HG03108 (cell line): ENCODE data around the gene MYLK.

Experiments
- ATAC-seq: cut with Tn5 transposase; IDR thresholded peaks from one replicate; pipeline ENCODE4 v1.9.1; 2021; ENCODE audit warnings: moderate library complexity; ENCODE audit not compliant: unreplicated experiment

MYLK gene

DNA sequence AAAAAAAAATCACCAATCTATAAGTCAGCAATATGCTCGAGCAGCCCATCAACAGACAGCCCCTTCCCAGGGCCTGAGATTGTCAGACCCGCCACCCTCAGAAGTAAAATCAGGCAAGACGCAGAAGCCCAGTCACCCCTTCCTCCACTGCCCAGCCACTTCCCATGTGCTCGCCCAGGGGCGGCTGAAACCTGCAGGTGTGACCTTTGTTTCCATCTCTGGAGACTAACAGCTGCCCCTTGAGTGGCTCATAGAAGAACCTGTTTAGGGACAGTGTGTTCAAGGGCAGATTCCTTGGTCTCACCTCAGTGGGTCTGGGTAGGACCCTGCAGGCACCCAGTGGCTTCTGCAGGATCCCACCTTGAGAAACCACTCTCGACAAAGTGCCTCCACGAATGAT, 105.6 kb downstream of the MYLK start:
- ATAC-seq, result no peak

DNA sequence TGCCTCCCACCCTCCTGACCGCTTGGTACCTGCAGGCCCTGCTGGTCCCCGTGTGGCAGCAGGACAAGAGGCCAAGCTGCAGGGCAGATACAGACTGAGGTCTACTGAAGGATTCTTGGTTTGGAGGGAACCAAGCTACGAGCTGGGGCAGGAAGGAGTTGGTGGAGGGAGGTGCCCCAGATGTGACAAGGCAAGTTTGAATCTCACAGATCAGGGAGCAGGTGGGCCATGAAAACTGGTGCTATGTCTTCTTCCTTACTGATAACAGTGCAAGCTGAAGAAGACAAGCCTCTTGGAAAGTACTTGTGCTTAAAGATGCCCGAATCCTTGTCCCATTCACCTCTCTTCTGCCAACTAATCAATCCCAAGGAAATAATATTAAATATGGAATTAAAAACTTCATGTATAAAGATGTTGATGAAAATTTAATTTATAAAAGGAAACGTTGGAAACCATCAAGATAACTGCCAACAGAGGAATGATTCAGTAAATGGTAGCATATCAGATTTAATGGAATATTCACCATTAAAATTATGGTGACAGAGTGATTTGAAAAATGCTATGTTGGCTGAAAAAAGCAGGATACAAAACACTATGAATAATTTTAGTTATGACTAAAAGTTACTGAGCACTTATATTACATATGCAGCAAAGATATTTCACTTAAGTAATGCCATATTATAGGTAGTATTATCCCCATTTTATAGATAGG, 107.9 kb downstream of the MYLK start:
- ATAC-seq, result no peak

DNA sequence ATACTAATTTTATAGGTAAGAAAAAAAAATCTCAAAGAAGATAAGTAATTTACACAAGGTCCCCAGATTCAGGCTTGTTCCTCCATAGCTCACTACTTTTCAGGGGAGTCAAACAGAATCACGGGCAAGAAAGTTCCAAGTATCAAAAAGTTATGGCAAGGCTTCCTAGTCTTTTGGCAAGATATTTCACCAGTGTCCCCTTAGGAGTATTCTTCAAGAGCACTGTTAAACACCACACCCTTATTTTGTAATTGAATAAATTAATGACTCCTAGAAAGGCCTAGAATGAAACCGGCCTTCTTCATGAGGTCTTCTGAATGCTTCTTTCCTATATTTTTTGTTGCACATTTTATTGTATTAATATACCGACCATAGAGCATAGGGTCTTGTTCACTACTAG, 109.7 kb downstream of the MYLK start:
- ATAC-seq, result no peak

DNA sequence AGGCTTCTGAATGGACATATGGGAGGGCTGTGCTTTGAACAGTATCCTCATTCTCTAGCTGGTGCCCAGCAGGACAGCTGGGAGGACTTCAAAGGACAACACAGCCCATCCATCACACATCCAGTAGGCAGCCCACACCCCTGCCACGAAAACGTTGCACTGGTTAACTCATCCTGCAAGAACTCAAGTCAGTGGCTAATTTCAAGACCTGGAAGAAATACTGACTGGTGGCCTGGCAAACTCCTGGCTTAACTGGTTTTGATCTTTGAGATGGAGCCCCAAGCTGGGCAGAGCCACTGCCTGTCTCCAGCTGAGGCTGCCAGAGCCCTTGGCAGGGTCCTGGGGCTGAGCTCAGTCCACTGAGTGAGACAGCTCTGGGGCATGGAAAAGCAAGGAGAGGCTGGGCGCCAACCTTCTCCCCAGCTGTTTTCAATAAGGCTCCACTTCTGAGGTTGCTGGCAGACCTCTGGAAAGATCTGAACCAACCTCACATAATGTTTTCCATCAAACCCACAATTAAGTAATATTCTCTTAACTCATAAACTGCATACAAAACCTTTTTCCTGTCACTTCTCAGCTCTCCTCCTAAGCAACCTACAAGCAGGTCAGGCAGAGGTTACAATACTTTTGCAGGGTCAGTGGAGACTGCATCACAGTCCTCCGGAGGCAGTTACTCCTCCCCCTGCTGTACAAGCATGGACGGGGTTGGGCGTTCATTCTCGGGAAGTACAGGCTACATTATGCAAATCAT, 110.3 kb downstream of the MYLK start:
- no peak for ATAC-seq

DNA sequence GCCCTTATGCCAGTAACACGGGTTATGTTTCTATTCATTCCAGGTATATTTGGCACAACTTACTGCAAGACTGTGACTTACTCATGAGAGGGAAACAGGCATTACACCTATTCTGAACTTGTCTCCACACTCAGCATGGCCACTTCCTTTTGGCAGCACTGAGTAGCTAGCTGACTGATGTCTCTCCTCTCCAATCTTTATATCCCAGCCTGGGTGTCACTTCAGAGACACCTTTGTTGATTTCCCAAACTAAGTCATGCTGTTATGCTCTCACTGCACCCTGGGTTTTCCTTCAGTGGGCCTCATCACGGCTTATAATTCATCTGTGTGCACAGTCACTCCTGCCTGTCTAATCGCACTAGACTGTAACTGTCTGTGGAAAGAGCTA, 114.8 kb downstream of the MYLK start:
- no peak for ATAC-seq

DNA sequence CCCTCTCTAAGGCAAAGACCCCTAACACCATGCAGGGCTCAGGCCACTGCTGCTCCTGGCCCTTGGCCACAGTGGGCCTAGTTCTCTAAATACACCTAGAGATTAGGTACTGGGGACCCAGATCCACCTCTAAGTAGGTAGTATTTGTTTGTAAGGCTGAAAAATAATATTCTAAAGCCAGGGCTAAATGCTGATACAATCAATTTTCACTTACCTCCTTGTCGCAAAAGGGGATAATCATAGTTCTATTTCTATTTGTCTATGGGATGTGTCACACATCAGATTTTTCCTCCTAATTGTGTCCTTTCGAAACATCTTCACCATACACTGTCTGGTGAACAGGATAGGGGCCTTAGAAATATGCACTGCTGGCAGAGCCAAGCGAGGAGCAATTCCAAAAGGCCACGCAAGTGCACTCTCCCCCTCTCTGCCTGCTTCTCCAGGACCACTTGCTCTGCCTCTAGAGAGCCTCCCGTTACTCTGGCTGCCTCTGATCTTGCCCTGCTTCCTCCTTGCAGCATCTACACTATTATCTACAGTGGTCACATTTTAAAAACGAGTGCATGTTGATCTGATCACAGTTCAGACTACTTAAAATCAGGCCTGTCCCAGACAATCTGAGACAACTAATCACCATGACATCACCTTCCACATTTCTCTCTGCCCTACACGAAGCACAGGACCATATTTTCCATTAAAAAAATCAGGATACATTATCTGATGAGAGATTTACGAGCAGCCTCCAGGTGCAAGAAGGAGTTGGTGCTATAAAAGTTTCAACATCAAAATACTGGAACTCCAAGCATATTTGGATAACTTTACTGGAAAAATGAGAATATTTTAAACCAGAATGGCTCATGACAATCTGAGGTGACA, 115.4 kb downstream of the MYLK start:
- ATAC-seq, result no peak

DNA sequence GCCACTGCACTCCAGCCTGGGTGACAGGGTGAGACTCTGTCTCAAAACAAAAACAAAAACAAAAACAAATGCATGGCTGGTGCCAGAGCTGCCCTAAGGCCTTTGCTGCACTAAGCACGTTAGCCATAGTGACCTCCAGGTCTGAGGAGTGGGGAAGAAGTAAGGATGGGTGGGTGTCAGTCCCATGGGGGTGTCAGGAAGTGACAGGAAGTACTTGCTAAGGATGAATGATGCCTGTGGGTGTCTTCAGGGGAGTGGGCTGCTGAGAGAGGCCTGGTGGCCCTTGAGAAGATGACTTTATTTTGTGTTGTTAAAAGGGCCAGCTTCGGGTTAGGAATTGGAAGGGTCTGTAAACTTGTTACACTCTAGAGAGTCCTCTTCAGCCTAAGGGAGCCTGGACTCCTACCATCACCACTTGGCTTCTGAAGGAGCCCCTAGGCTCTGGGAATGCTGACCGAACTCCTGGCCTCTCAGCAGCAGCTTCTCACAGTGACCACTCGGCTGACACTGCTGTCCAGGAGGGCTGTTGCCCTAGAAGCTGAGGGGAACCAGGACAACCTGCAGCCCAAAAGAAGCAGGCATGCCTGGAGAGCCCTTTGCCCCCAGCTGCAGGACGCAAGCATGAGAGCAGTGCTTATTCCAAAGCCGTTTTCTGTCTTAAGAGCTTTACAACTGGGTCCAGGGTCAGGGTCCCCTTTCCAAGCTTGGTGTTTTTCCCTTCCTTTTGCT, 116.4 kb downstream of the MYLK start:
- no peak for ATAC-seq

DNA sequence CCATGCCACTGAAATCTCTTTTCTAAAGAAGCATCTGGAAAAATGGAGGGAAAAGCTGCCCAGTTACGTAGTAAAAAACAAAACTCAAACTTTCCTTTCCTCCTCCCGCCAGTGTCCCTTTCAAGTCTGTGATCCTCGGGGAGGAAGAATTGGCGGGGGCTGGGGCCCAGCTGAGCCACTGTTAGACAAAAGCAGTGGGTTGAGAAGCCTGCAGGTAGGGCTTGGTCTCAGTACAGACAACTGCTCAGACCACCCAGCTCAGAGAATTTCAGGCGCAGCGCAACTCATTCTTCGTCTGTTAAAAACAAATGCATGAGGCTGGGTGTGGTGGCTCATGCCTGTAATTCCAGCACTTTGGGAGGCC, 117.1 kb downstream of the MYLK start:
- ATAC-seq, result no peak

DNA sequence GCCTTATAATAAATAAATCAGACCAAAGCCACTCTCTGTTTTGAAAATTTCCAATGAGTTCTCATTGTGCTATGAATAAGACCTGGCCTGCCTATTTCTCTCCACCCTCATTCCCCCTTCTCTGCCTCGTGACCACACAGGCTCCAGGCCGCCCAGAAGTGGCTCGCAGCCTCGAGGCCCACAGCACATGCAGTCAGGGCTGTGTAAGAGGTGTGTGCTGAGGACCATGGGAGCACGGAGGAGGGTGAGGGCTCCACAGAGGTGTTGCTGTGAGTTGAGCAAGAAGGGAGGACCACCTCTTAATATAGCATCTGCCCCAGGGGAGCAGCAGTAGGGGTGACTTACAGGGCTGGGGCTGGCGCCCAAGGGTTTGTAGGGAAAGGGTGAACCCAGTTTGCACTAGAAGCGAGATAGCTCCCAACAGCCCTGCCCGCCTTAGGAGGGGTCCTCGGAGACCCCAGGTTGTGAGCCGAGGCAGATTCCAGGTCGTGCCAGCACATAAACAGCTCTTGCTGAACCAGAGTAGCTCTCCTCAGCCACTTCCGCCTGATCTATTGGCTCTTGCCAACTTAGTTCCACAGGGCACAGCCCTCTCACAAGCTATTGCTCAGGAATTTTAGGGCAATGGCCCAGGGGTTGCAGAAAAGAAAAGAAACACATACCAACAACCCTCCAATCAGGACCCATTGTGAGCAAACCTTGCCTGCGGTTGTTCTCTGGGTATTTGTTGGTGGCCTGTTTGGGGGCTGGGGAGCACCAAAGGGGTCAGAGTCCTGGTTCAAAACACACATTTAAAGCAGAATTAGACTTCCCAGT, 117.7 kb downstream of the MYLK start:
- no peak for ATAC-seq

DNA sequence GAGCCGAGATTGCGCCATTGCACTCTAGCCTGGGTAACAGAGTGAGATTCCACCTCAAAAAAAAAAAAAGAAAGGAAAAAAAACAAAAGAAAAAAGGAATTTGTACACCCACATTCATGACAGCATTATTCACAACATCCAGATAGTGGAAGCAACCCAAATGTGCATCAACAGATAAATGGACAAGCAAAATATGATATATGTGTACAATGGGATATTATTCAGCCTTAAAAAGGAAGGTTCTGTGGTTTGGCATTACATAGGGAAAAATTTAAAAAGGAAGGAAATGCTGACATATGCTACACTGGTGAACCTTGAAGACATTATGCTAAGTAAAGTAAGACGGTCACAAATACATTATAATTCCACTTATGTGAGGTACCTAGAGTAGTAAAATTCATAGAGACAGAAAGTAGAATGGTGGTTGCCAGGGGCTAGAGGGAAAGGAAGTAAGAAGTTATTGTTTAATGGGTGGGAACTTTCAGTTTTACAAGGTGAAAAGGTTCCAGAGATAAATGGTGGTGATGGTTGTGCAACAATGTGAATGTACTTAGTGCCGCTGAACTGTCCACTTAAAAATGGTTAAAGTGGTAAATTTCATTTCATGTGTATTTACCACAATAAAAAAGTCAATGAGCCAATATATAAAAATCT, 118.5 kb downstream of the MYLK start:
- no peak for ATAC-seq

DNA sequence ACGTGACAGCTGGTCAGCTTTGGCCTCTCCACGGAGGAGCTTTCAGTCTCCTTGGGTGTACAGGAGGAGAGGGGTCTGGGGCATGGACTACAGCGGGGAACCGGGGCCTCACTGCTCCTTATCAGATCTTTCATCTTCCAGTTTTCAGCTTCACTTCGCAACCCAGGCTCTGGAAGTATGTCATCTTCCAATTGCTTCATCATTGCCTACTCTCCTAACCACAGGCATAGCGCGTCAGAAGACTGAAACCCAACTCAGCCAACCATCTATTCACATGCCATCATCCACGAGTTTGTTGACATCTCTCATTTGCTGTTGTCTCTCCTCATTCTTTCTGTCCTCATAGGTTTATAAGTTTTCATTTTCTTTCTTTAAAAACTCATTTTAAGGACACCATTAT, 119.5 kb downstream of the MYLK start:
- no peak for ATAC-seq

DNA sequence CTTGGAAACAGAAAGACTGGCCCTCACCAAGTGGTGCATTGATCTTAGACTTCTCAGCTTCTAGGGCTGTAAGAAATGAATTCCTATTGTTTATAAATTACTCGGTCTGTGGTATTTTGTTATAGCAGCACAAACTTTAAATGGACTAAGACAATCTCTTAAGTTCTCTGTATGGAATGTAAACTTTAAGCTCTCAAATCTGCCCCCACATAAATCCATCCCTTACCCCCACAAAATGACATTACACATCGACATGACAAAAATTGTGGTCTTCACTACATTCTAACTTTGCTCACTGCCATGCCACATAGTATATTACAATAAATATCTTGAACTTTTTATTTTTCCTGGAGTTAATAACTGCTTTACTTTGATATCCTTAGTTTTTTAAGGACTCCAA, 121.3 kb downstream of the MYLK start:
- no peak for ATAC-seq

DNA sequence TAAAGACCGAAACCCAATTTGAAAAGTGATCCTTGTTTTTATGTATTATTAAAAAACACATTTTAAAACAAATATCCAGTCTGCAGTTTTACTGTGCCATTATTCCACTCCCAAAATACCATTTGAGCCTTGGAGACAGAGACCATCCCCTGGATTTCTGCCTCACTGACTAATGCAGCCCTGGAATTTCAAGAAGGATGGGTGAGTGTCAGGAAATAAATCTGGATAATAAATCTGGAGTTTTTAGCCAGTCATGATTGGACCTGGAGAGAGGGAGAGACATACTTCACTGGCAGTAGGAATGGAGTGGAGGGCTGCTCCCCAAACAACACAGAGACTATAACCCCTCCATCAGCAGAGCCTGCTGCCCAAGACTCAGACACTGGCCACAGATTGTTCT, 123.3 kb downstream of the MYLK start:
- no peak for ATAC-seq

DNA sequence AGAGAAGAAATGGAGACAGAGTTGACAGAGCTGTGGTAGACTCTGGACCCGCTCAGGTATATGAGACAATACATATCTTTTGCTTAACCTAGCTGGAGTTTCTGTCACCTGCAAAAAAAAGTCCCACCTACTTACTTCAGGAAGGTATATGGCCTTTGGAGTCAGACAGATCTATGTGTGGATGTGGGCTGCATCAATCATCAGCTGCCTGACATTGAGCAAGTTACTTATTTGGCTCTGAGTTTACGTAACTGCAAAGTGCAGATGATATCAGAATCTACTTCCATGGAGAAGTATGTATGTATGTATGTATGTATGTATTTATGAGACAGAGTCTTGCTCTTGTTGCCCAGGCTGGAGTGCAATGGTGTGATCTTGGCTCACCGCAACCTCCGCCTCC, 124.3 kb downstream of the MYLK start:
- no peak for ATAC-seq

DNA sequence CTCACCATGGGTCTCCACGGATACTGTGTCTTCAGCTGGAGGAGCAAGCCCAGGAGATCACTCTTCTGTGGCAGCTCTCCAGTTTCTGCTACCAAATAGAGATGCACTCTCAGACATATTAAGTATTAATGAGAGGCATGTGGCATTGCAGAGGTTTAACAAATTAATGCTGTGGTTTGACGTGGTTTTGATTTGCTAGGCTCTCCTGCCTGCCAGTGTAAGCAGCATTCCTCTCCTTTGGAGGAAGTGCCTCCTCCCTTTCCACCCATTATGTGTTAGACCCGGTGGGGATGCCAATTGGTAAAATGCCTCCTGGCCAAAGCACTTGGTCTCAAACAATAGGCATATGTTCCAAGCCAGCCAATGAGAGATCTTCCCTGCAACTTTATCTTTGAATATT, 124.8 kb downstream of the MYLK start:
- no peak for ATAC-seq

DNA sequence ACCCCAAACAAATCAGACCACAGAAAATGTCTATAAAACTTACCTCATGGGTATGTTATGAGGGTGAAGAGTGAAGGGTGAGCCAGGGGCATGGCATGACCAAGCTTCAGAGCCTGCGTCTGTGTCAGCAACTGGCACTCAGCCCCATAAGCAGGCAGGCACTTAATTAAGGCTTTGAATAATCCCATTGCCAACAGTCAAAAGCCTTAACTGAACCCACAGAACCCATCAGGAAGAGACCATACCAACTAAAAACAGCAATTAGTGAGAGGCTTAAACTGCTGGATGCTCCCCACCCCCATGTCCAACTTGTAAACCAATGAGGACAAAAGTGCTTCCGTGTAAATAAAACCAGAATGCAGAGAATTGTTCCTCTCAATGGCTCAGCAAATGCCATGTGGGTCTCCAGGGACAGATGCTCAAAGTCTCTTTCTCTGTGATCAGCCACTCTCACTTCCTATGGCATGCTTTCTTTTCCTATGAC, 126.0 kb downstream of the MYLK start:
- no peak for ATAC-seq

DNA sequence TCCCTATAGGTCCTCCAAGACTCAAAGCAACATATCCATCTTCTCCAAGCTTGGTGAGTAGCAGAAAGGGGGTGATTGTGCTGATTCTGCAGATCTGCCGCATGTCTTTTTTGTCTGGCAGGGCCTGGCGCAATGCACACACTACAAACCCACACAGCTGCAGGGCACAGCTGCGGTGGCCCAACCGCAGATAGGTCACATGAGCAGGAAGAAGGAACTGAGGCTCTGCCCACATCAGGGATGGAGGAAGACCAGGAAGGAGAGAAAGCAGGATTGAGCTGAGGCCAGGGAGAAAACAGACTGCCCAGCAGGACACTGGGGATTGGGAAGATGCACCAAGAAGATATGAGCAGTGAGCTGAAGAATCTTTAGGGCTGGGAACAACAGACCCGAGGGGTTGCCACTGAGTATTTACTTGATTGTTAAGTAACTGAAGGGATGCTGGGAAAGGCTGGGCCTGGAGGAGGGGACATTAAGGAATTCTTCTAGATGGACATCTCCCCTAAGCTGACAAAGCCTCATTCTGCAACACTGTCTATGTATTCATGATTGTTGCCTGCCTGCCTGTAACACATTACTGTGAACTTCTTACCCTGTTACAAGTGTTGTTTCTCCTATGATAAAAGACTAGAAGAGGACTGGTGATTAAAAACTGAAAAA, 126.7 kb downstream of the MYLK start:
- ATAC-seq, result no peak

DNA sequence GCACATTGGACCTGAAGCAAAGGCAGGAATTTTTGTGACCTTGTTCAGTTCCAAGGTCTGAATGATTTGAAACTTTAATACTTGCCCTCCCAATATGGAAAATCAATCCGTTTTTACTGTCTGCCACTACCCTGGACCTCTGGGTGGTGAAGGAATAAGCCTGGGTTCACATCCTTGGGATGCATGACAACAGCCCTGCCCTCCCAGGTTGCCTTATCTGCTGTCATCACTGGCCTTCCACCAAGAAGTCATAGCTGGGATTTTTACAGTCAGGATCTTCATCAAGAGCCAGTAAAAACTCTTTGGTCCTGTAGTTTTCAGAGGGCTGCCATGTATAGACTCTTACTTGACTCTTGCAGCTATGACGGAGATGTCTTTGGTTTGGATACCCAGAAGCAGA, 128.6 kb downstream of the MYLK start:
- ATAC-seq, result no peak

DNA sequence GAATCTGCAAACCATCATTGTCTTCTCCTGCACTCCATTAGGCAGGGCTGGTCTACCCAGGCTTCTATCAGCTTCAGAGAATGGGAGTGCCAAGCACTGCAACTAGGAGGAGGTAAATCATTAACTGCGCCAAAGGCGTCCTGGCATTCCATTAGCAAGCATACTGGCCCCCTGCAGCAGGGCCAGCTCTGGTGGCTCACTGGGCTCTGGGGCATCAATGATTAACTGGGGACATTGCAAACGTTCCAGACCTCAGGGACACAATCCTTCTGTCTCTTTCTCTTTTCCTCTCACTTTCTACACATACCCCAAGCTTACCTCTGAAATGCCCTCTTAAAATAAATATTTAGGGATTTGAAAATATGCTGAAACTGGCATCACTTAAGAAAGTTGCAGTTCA, 129.0 kb downstream of the MYLK start:
- ATAC-seq, result no peak
